SK-N-SH treated with all-trans-retinoic acid at 6 μM for 48 hours (cell line): Measurements from ENCODE around the gene MYH9.

ENCODE experiments used
- ATAC-seq: fragments of 200-7000 bp; cut with Tn5 transposase; 3 replicates; pipeline ENCODE4 v1.9.1; 2020; ENCODE audit warnings: mild to moderate bottlenecking, moderate library complexity
- ARNTL ChIP-seq: fragments of 450-650 bp; formaldehyde crosslinking; IDR thresholded peaks from 2 replicates; pipeline ENCODE4 v1.5.0; 2020; ENCODE audit warnings: low read depth, mild to moderate bottlenecking, moderate library complexity, borderline replicate concordance
- BACH2 ChIP-seq: fragments of 250-450 bp; sonication (Bioruptor Pico); IDR thresholded peaks from 2 replicates; pipeline ENCODE4 v1.9.0; 2021; ENCODE audit warnings: mild to moderate bottlenecking, borderline replicate concordance
- CSDC2 ChIP-seq: fragments of 250-450 bp; sonication (Bioruptor Pico); IDR thresholded peaks from 2 replicates; pipeline ENCODE4 v1.5.0; 2020; ENCODE audit warnings: mild to moderate bottlenecking, moderate library complexity
- GLIS3 ChIP-seq: fragments of 250-450 bp; sonication (Bioruptor Pico); IDR thresholded peaks from 2 replicates; pipeline ENCODE4 v1.5.0; 2020; ENCODE audit warnings: mild to moderate bottlenecking, moderate library complexity
- ISL1 ChIP-seq: fragments of 250-450 bp; sonication (Bioruptor Pico); IDR thresholded peaks from 2 replicates; pipeline ENCODE4 v2.1.2; 2022; ENCODE audit warnings: mild to moderate bottlenecking, moderate library complexity
- OSR1 ChIP-seq: fragments of 250-450 bp; sonication (Bioruptor Pico); IDR thresholded peaks from 2 replicates; pipeline ENCODE4 v1.8.0; 2022; ENCODE audit warnings: moderate library complexity, mild to moderate bottlenecking, inconsistent platforms
- PPARA ChIP-seq: fragments of 250-450 bp; sonication (Bioruptor Pico); IDR thresholded peaks from 2 replicates; pipeline ENCODE4 v1.5.0; 2020; ENCODE audit warnings: mild to moderate bottlenecking, borderline replicate concordance
- SNAI2 ChIP-seq: fragments of 250-450 bp; sonication (Bioruptor Pico); IDR thresholded peaks from 2 replicates; pipeline ENCODE4 v1.5.0; 2020; ENCODE audit warnings: mild to moderate bottlenecking, moderate library complexity
- TOX ChIP-seq: fragments of 250-450 bp; sonication (Bioruptor Pico); IDR thresholded peaks from 2 replicates; pipeline ENCODE4 v1.8.0; 2021; ENCODE audit warnings: mild to moderate bottlenecking, moderate library complexity, borderline replicate concordance
- ZC3H10 ChIP-seq: fragments of 250-450 bp; sonication (Bioruptor Pico); IDR thresholded peaks from 2 replicates; pipeline ENCODE4 v1.5.1; 2021; ENCODE audit warnings: mild to moderate bottlenecking, moderate library complexity
- ZFP3 ChIP-seq: fragments of 250-450 bp; sonication (Bioruptor Pico); IDR thresholded peaks from 2 replicates; pipeline ENCODE4 v1.5.0; 2020; ENCODE audit warnings: mild to moderate bottlenecking, moderate library complexity
- ZNF565 ChIP-seq: fragments of 450-650 bp; formaldehyde crosslinking; conservative IDR thresholded peaks from 2 replicates; pipeline ENCODE4 v1.5.0; 2020; ENCODE audit warnings: low read depth, mild to moderate bottlenecking, moderate library complexity
- ZNF70 ChIP-seq: fragments of 450-650 bp; formaldehyde crosslinking; IDR thresholded peaks from 2 replicates; pipeline ENCODE4 v1.5.0; 2020; ENCODE audit warnings: mild to moderate bottlenecking, moderate library complexity
- ZNF8 ChIP-seq: fragments of 450-650 bp; formaldehyde crosslinking; IDR thresholded peaks from 2 replicates; pipeline ENCODE4 v1.5.0; 2020; ENCODE audit warnings: mild to moderate bottlenecking, moderate library complexity
- TF ChIP-seq, protein P1 (sequence below): fragments of 250-450 bp; sonication (Bioruptor Pico); IDR thresholded peaks from 2 replicates; pipeline ENCODE4 v1.8.0; 2020; ENCODE audit warnings: mild to moderate bottlenecking, moderate library complexity, borderline replicate concordance
- TF ChIP-seq, protein P2 (sequence below): fragments of 250-450 bp; sonication (Bioruptor Pico); IDR thresholded peaks from 2 replicates; pipeline ENCODE4 v1.5.1; 2021; ENCODE audit warnings: mild to moderate bottlenecking, moderate library complexity
- TF ChIP-seq, protein P3 (sequence below): fragments of 250-450 bp; sonication (Bioruptor Pico); IDR thresholded peaks from 2 replicates; pipeline ENCODE4 v1.5.0; 2020; ENCODE audit warnings: mild to moderate bottlenecking, moderate library complexity
- TF ChIP-seq, protein P4 (sequence below): fragments of 250-450 bp; sonication (Bioruptor Pico); IDR thresholded peaks from 2 replicates; pipeline ENCODE4 v1.8.0; 2021; ENCODE audit warnings: low read depth, mild to moderate bottlenecking, moderate library complexity, borderline replicate concordance
- TF ChIP-seq, protein P5 (sequence below): fragments of 250-450 bp; sonication (Bioruptor Pico); IDR thresholded peaks from 2 replicates; pipeline ENCODE4 v1.5.1; 2020; ENCODE audit warnings: low read depth, mild to moderate bottlenecking, moderate library complexity

MYH9 gene

DNA sequence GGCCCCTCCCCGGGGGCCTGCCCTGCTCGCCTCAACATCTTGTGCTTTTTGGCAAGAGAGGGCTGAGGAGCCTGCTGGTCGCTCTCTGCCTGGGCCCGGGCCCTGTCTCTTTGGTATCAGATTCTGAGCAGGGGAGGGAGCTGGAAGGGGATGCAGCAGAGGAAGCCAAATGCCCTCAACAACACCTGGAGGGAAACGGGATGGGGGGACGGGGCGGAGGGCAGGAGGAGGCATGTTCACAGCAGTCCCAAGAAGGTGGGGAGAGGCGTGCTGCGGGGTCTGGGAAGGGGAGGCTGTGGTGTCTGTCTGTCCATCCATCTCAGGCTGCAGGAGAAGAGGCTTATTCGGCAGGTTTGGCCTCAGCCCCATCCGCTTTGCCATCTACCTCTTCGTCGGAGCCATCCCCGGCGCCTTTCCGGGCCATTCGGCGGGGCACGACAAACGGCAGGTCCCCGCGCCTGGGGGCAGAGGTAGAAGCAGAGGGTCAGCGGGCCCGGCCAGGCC lies 105.4 kb downstream of the MYH9 start:
- no peak for ATAC-seq
- no peak for TF ChIP-seq ZNF565 (CRISPR knock-in tag)
- no peak for TF ChIP-seq ZNF70 (CRISPR knock-in tag)
- TF ChIP-seq SNAI2 (CRISPR knock-in tag) = no peak
- TF ChIP-seq, protein P1, sequence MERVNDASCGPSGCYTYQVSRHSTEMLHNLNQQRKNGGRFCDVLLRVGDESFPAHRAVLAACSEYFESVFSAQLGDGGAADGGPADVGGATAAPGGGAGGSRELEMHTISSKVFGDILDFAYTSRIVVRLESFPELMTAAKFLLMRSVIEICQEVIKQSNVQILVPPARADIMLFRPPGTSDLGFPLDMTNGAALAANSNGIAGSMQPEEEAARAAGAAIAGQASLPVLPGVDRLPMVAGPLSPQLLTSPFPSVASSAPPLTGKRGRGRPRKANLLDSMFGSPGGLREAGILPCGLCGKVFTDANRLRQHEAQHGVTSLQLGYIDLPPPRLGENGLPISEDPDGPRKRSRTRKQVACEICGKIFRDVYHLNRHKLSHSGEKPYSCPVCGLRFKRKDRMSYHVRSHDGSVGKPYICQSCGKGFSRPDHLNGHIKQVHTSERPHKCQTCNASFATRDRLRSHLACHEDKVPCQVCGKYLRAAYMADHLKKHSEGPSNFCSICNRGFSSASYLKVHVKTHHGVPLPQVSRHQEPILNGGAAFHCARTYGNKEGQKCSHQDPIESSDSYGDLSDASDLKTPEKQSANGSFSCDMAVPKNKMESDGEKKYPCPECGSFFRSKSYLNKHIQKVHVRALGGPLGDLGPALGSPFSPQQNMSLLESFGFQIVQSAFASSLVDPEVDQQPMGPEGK (CRISPR knock-in tag) = no peak
- no peak for TF ChIP-seq ZNF8 (CRISPR knock-in tag)
- TF ChIP-seq GLIS3 = no peak
- TF ChIP-seq, protein P2, sequence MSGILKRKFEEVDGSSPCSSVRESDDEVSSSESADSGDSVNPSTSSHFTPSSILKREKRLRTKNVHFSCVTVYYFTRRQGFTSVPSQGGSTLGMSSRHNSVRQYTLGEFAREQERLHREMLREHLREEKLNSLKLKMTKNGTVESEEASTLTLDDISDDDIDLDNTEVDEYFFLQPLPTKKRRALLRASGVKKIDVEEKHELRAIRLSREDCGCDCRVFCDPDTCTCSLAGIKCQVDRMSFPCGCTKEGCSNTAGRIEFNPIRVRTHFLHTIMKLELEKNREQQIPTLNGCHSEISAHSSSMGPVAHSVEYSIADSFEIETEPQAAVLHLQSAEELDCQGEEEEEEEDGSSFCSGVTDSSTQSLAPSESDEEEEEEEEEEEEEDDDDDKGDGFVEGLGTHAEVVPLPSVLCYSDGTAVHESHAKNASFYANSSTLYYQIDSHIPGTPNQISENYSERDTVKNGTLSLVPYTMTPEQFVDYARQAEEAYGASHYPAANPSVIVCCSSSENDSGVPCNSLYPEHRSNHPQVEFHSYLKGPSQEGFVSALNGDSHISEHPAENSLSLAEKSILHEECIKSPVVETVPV = no peak
- no peak for TF ChIP-seq BACH2 (CRISPR knock-in tag)
- TF ChIP-seq OSR1 (CRISPR knock-in tag) = no peak
- TF ChIP-seq PPARA (CRISPR knock-in tag) = no peak

DNA sequence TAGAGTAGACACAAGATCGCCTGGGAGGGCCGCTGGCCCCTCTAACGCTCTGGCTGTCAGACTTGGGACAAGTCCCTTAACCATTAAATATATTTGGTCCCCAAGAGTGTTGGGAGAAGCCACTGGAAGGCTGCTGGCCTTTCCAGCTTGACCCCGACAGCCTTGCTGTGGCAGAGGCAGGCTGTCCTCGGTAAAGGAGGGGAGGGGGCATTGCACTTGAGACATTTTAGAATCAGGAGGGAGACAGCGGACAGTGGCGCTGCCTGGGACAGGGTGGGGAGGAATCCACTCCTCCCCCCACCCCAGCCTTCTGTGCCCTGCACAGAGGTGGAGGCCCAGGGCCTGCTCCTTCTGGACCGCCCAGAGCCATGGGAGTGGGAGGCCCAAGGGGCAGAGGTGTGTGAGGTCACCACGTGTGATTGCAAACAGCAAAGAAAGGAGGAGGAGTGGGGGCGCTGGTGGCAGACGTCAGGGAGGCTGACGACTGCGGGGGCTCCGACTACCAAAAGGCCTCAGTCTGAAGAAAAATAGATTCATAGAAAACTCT lies 105.9 kb downstream of the MYH9 start:
- TF ChIP-seq, protein P1 (CRISPR knock-in tag) = no peak
- TF ChIP-seq SNAI2 (CRISPR knock-in tag) (no peak), ZC3H10 (CRISPR knock-in tag) (no peak), CSDC2 (CRISPR knock-in tag) (no peak), ISL1 (no peak), TOX (CRISPR knock-in tag) (no peak), ZNF8 (CRISPR knock-in tag) (no peak), OSR1 (CRISPR knock-in tag) (no peak)
- TF ChIP-seq, protein P3, sequence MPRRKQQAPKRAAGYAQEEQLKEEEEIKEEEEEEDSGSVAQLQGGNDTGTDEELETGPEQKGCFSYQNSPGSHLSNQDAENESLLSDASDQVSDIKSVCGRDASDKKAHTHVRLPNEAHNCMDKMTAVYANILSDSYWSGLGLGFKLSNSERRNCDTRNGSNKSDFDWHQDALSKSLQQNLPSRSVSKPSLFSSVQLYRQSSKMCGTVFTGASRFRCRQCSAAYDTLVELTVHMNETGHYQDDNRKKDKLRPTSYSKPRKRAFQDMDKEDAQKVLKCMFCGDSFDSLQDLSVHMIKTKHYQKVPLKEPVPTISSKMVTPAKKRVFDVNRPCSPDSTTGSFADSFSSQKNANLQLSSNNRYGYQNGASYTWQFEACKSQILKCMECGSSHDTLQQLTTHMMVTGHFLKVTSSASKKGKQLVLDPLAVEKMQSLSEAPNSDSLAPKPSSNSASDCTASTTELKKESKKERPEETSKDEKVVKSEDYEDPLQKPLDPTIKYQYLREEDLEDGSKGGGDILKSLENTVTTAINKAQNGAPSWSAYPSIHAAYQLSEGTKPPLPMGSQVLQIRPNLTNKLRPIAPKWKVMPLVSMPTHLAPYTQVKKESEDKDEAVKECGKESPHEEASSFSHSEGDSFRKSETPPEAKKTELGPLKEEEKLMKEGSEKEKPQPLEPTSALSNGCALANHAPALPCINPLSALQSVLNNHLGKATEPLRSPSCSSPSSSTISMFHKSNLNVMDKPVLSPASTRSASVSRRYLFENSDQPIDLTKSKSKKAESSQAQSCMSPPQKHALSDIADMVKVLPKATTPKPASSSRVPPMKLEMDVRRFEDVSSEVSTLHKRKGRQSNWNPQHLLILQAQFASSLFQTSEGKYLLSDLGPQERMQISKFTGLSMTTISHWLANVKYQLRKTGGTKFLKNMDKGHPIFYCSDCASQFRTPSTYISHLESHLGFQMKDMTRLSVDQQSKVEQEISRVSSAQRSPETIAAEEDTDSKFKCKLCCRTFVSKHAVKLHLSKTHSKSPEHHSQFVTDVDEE (CRISPR knock-in tag) = no peak
- TF ChIP-seq, protein P4, sequence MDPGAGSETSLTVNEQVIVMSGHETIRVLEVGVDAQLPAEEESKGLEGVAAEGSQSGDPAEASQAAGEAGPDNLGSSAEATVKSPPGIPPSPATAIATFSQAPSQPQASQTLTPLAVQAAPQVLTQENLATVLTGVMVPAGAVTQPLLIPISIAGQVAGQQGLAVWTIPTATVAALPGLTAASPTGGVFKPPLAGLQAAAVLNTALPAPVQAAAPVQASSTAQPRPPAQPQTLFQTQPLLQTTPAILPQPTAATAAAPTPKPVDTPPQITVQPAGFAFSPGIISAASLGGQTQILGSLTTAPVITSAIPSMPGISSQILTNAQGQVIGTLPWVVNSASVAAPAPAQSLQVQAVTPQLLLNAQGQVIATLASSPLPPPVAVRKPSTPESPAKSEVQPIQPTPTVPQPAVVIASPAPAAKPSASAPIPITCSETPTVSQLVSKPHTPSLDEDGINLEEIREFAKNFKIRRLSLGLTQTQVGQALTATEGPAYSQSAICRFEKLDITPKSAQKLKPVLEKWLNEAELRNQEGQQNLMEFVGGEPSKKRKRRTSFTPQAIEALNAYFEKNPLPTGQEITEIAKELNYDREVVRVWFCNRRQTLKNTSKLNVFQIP (CRISPR knock-in tag) = no peak
- TF ChIP-seq, protein P5, sequence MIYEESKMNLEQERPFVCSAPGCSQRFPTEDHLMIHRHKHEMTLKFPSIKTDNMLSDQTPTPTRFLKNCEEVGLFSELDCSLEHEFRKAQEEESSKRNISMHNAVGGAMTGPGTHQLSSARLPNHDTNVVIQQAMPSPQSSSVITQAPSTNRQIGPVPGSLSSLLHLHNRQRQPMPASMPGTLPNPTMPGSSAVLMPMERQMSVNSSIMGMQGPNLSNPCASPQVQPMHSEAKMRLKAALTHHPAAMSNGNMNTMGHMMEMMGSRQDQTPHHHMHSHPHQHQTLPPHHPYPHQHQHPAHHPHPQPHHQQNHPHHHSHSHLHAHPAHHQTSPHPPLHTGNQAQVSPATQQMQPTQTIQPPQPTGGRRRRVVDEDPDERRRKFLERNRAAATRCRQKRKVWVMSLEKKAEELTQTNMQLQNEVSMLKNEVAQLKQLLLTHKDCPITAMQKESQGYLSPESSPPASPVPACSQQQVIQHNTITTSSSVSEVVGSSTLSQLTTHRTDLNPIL (CRISPR knock-in tag) = no peak
- ATAC-seq = no peak

DNA sequence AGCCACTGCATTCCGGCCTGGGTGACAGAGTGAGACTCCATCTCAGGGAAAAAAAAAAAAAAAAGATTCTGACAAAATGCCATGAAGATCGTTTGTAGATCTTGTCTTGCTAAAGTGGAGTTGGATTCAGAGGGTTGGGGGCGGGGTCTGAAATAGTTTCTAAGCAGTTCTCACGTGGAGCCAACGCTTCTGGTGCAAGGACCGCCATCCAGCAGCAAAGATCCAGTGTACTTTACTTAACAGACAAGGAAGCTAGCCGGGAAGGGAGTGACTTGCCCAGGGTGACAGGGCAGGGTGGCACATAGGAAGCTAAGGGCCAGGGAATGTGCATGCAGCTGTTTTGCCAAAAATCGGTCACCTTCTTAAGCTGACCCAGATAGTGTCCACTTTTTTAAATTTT lies 107.4 kb downstream of the MYH9 start:
- ATAC-seq = no peak
- TF ChIP-seq ZNF70 (CRISPR knock-in tag) = no peak
- TF ChIP-seq TOX (CRISPR knock-in tag) = no peak
- TF ChIP-seq, protein P2 = no peak
- no peak for TF ChIP-seq OSR1 (CRISPR knock-in tag)
- TF ChIP-seq ZFP3 = no peak
- no peak for TF ChIP-seq ARNTL (CRISPR knock-in tag)
- TF ChIP-seq, protein P5 (CRISPR knock-in tag) = no peak
- no peak for TF ChIP-seq ZC3H10 (CRISPR knock-in tag)
